HG03095 (cell line): ENCODE measurements around the gene BSPH1.
"Not testable (repeated sequence)": the region's sequence is repeated elsewhere in the genome, so short reads cannot be mapped to it uniquely, and the experiment has no call there.

ENCODE experiments used
- ATAC-seq: cut with Tn5 transposase; IDR thresholded peaks from one replicate; pipeline ENCODE4 v1.9.1; 2021; ENCODE audit warnings: moderate library complexity; ENCODE audit not compliant: unreplicated experiment

Gene BSPH1

GRCh38 chr19:47928581-47928980, 63.4 kb downstream of the BSPH1 start:
- not testable (repeated sequence) for ATAC-seq

GRCh38 chr19:47920107-47920506, 71.9 kb downstream of the BSPH1 start:
- not testable (repeated sequence) for ATAC-seq
